Measurements from ENCODE around the gene CASK.

GRCh38 chrX:41522081-41522480, 401.3 kb downstream of the CASK start:
- TF ChIP-seq CTCF (IDR thresholded peaks at IDR 0.05) (no peak), EP300 (IDR thresholded peaks at IDR 0.05) (no peak)

Measured in tibial nerve (tissue), 4 donors.